GM23338 (cell line): ENCODE measurements around the gene PIK3C2B. TPM values are rescaled to one million over a fixed set of nuclear protein-coding genes. Genes with fewer than 3 reads are reported as not detected.
A peak's percentile ranks its signal among the peaks of the same experiment; 100 is the strongest.

ENCODE experiments used
- ATAC-seq: fragments of 200-7000 bp; cut with Tn5 transposase; 3 replicates; pipeline ENCODE4 v1.9.1; 2020
- DNase-seq: peaks from one replicate; pipeline ENCODE4 v3.0.0-alpha.2; 2015; ENCODE audit warnings: low spot score
- H2AFZ ChIP-seq: fragments of 200-600 bp; sonication (generic); 2 replicates; pipeline ENCODE4 v1.8.0; 2016; ENCODE audit warnings: antibody characterized with exemption, mild to moderate bottlenecking, moderate library complexity
- H3F3A ChIP-seq: fragments of 200-600 bp; sonication (generic); replicated peaks from 2 replicates; pipeline ENCODE4 v1.8.0; 2017; ENCODE audit warnings: antibody characterized with exemption, mixed run types, low read depth
- H3K27ac ChIP-seq: fragments of 200-600 bp; sonication (generic); 2 replicates; pipeline ENCODE4 v1.6.1; 2016; ENCODE audit warnings: low read depth
- H3K27me3 ChIP-seq: fragments of 200-600 bp; sonication (generic); 2 replicates; pipeline ENCODE4 v1.8.0; 2016; ENCODE audit warnings: mild to moderate bottlenecking, mixed run types, moderate library complexity; ENCODE audit not compliant: insufficient read depth
- H3K36me3 ChIP-seq: fragments of 200-600 bp; sonication (generic); 2 replicates; pipeline ENCODE4 v1.8.0; 2016; ENCODE audit warnings: mild to moderate bottlenecking; ENCODE audit not compliant: insufficient read depth
- H3K4me1 ChIP-seq: fragments of 200-600 bp; sonication (generic); 2 replicates; pipeline ENCODE4 v1.8.0; 2016; ENCODE audit warnings: mild to moderate bottlenecking, moderate library complexity; ENCODE audit not compliant: insufficient read depth
- H3K4me2 ChIP-seq: fragments of 200-600 bp; sonication (generic); 2 replicates; pipeline ENCODE4 v1.7.1; 2017; ENCODE audit warnings: mixed run types
- H3K4me3 ChIP-seq: fragments of 200-600 bp; sonication (generic); 2 replicates; pipeline ENCODE4 v1.6.1; 2016; ENCODE audit warnings: mixed run types
- H3K79me2 ChIP-seq: fragments of 200-600 bp; sonication (generic); replicated peaks from 2 replicates; pipeline ENCODE4 v1.8.0; 2017; ENCODE audit warnings: mild to moderate bottlenecking; ENCODE audit not compliant: insufficient read depth
- H3K9me2 ChIP-seq: fragments of 200-600 bp; sonication (generic); 2 replicates; pipeline ENCODE4 v1.8.0; 2017; ENCODE audit not compliant: insufficient read depth
- H4K20me1 ChIP-seq: fragments of 200-600 bp; sonication (generic); replicated peaks from 2 replicates; pipeline ENCODE4 v1.8.0; 2017; ENCODE audit warnings: mild to moderate bottlenecking; ENCODE audit not compliant: insufficient read depth
- H3K27ac Mint-ChIP-seq: 2 replicates; pipeline ENCODE4 v1.8.0; 2020; ENCODE audit warnings: inconsistent platforms, mild to moderate bottlenecking, moderate library complexity, mixed read lengths
- H3K27me3 Mint-ChIP-seq: 3 replicates; pipeline ENCODE4 v1.8.0; 2022; ENCODE audit warnings: low read depth, mild to moderate bottlenecking, moderate library complexity, mixed read lengths, inconsistent platforms; ENCODE audit not compliant: insufficient read depth, poor library complexity
- H3K36me3 Mint-ChIP-seq: 3 replicates; pipeline ENCODE4 v1.8.0; 2021; ENCODE audit warnings: low read depth, mild to moderate bottlenecking, inconsistent platforms, moderate library complexity, mixed read lengths
- H3K4me1 Mint-ChIP-seq: 3 replicates; pipeline ENCODE4 v1.8.0; 2020; ENCODE audit warnings: mild to moderate bottlenecking, inconsistent platforms, mixed read lengths
- H3K4me3 Mint-ChIP-seq: 3 replicates; pipeline ENCODE4 v1.8.0; 2021; ENCODE audit warnings: moderate library complexity, mild to moderate bottlenecking, inconsistent platforms, mixed read lengths
- H3K9me3 Mint-ChIP-seq: 3 replicates; pipeline ENCODE4 v1.8.0; 2020; ENCODE audit warnings: moderate library complexity, mild to moderate bottlenecking, inconsistent platforms, mixed read lengths
- EZH2 ChIP-seq: fragments of 200-600 bp; sonication (generic); IDR thresholded peaks from one replicate; pipeline ENCODE4 v1.8.0; 2017; ENCODE audit warnings: antibody characterized with exemption, mild to moderate bottlenecking, low read depth; ENCODE audit not compliant: unreplicated experiment
- NANOG ChIP-seq: IDR thresholded peaks from 2 replicates; pipeline ENCODE4 v1.6.1; 2016; ENCODE audit warnings: antibody characterized with exemption, borderline replicate concordance
- ZNF114 ChIP-seq: fragments of 250-450 bp; sonication (Bioruptor Pico); IDR thresholded peaks from 2 replicates; pipeline ENCODE4 v1.5.0; 2020; ENCODE audit warnings: mild to moderate bottlenecking, moderate library complexity
- polyA plus RNA-seq: library from polyadenylated mRNA; unstranded; fragments of >200 nt; fragmentation: Nextera tagmentation; extraction: Ambion mirVana; gene quantifications from 2 replicates; pipeline ENCODE4 v1.2.1, GENCODE V29; 2016
- total RNA-seq: library from RNA; depleted of rRNA; stranded (reverse); fragments of >200 nt; shearing (Covaris generic); gene quantifications from 2 replicates; pipeline ENCODE4 v1.2.3, GENCODE V29; 2014
- TF ChIP-seq, protein P1 (sequence below): fragments of 250-450 bp; sonication (Bioruptor Pico); IDR thresholded peaks from 2 replicates; pipeline ENCODE4 v1.5.0; 2020; ENCODE audit warnings: mild to moderate bottlenecking, moderate library complexity
- TF ChIP-seq, protein P2 (sequence below), 2 experiments: fragments of 200-600 bp in 1 of 2; sonication (generic) in 1 of 2; conservative IDR thresholded peaks; 2 replicates each; pipeline versions ENCODE4 v1.5.1 to v1.6.1; 2016 to 2017; ENCODE audit warnings: antibody characterized with exemption in 2 of 2, low read depth in 2 of 2, mild to moderate bottlenecking in 2 of 2, moderate library complexity in 1 of 2

The PIK3C2B gene
- total and polyA plus RNA-seq, 2 experiments from 2014 or later, result 4.8 to 19.0 TPM

DNA sequence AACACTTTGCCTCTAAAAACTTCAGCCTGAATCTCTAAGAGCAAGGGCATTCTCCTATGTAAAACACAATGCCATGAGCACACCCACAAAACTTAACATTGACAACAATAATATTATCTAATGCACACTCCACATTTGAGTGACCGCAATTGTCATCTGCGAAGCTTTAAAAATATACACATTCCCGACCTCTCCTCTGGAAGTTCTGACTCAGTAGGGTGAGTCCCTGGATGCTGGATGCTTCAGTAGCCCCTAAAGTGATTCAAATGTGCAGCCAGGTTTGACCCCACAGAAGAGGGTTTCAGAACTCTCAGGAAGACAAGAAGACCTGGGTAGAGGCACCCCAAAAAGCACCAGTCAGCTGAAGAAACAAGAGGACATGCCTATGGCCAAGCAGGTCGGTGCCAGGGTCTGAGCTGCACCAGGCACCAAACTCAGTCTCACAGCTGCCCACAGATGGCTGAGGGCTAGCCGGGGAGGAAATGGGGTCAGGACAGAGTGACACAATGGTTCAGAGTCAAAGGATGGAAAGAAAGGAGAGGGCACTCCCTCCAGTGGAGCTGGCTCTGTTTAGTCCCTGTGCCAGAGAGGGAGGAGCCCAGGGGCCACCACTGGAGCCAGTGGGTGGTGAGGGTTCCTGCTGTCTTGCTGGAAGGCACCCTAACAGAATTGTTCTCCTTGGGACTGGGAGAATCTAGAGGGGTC is 17.4 kb downstream of the PIK3C2B start:
- Histone ChIP-seq H3K36me3 (no peaks in the 10 kb centered on the region), H3K4me1 (peaks cover 32% of the 10 kb centered on the region), H3K79me2 (peaks cover 13% of the 10 kb centered on the region; the same call in 1 of the 2 replicates), H3K4me3 (no peak overlapping the region), H3K4me2 (no peak overlapping the region), H3K9me2 (no peaks in the 10 kb centered on the region; the same call in 1 of the 2 replicates), H3K27ac (no peak overlapping the region), H4K20me1 (peaks cover 5% of the 10 kb centered on the region; the same call in 1 of the 2 replicates), H3F3A (peaks cover 6% of the 10 kb centered on the region; the same call in 1 of the 2 replicates), H2AFZ (no peak overlapping the region), H3K27me3 (no peaks in the 10 kb centered on the region)
- H3K4me1 Mint-ChIP-seq, result peaks cover 73% of the 10 kb centered on the region
- no peak overlapping the region for H3K4me3 Mint-ChIP-seq
- H3K36me3 Mint-ChIP-seq, result no peaks in the 10 kb centered on the region; the same call in 2 of the 3 replicates
- DNase-seq (no peak), ATAC-seq (no peak)
- no peaks in the 10 kb centered on the region for H3K9me3 Mint-ChIP-seq
- H3K27me3 Mint-ChIP-seq, result peaks cover 2% of the 10 kb centered on the region
- TF ChIP-seq EZH2, result no peak
- no peak for TF ChIP-seq NANOG
- TF ChIP-seq, protein P1, sequence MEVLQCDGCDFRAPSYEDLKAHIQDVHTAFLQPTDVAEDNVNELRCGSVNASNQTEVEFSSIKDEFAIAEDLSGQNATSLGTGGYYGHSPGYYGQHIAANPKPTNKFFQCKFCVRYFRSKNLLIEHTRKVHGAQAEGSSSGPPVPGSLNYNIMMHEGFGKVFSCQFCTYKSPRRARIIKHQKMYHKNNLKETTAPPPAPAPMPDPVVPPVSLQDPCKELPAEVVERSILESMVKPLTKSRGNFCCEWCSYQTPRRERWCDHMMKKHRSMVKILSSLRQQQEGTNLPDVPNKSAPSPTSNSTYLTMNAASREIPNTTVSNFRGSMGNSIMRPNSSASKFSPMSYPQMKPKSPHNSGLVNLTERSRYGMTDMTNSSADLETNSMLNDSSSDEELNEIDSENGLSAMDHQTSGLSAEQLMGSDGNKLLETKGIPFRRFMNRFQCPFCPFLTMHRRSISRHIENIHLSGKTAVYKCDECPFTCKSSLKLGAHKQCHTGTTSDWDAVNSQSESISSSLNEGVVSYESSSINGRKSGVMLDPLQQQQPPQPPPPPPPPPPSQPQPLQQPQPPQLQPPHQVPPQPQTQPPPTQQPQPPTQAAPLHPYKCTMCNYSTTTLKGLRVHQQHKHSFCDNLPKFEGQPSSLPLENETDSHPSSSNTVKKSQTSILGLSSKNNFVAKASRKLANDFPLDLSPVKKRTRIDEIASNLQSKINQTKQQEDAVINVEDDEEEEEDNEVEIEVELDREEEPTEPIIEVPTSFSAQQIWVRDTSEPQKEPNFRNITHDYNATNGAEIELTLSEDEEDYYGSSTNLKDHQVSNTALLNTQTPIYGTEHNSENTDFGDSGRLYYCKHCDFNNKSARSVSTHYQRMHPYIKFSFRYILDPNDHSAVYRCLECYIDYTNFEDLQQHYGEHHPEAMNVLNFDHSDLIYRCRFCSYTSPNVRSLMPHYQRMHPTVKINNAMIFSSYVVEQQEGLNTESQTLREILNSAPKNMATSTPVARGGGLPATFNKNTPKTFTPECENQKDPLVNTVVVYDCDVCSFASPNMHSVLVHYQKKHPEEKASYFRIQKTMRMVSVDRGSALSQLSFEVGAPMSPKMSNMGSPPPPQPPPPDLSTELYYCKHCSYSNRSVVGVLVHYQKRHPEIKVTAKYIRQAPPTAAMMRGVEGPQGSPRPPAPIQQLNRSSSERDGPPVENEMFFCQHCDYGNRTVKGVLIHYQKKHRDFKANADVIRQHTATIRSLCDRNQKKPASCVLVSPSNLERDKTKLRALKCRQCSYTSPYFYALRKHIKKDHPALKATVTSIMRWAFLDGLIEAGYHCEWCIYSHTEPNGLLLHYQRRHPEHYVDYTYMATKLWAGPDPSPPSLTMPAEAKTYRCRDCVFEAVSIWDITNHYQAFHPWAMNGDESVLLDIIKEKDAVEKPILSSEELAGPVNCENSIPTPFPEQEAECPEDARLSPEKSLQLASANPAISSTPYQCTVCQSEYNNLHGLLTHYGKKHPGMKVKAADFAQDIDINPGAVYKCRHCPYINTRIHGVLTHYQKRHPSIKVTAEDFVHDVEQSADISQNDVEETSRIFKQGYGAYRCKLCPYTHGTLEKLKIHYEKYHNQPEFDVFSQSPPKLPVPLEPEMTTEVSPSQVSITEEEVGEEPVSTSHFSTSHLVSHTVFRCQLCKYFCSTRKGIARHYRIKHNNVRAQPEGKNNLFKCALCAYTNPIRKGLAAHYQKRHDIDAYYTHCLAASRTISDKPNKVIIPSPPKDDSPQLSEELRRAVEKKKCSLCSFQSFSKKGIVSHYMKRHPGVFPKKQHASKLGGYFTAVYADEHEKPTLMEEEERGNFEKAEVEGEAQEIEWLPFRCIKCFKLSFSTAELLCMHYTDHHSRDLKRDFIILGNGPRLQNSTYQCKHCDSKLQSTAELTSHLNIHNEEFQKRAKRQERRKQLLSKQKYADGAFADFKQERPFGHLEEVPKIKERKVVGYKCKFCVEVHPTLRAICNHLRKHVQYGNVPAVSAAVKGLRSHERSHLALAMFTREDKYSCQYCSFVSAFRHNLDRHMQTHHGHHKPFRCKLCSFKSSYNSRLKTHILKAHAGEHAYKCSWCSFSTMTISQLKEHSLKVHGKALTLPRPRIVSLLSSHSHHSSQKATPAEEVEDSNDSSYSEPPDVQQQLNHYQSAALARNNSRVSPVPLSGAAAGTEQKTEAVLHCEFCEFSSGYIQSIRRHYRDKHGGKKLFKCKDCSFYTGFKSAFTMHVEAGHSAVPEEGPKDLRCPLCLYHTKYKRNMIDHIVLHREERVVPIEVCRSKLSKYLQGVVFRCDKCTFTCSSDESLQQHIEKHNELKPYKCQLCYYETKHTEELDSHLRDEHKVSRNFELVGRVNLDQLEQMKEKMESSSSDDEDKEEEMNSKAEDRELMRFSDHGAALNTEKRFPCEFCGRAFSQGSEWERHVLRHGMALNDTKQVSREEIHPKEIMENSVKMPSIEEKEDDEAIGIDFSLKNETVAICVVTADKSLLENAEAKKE (CRISPR knock-in tag), result no peak
- no peak for TF ChIP-seq ZNF114 (CRISPR knock-in tag)
- TF ChIP-seq, protein P2, sequence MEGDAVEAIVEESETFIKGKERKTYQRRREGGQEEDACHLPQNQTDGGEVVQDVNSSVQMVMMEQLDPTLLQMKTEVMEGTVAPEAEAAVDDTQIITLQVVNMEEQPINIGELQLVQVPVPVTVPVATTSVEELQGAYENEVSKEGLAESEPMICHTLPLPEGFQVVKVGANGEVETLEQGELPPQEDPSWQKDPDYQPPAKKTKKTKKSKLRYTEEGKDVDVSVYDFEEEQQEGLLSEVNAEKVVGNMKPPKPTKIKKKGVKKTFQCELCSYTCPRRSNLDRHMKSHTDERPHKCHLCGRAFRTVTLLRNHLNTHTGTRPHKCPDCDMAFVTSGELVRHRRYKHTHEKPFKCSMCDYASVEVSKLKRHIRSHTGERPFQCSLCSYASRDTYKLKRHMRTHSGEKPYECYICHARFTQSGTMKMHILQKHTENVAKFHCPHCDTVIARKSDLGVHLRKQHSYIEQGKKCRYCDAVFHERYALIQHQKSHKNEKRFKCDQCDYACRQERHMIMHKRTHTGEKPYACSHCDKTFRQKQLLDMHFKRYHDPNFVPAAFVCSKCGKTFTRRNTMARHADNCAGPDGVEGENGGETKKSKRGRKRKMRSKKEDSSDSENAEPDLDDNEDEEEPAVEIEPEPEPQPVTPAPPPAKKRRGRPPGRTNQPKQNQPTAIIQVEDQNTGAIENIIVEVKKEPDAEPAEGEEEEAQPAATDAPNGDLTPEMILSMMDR (conservative IDR thresholded peaks at IDR 0.05; ENCODE audit: low read depth in 2 of 2), result no peak
- peak overlapping the region; percentile 35; the same call in 1 of the 2 replicates for H3K27ac Mint-ChIP-seq
